Measurements from ENCODE around the gene FZD2.

- TF ChIP-seq ZBTB33 (IDR thresholded peaks at IDR 0.05; ENCODE audit: extremely low read depth, insufficient replicate concordance, low read length) (no peak), MAX (IDR thresholded peaks at IDR 0.05) (no peak), ZNF274 (IDR thresholded peaks at IDR 0.05; ENCODE audit: low read depth, low read length) (no peak), CTCF (IDR thresholded peaks at IDR 0.05 in 2 of 3, conservative IDR thresholded peaks at IDR 0.05 in 1 of 3; ENCODE audit: borderline replicate concordance in 1 of 3, insufficient read depth in 1 of 3, low read depth in 2 of 3, low read length in 2 of 3) (no peak), EZH2phosphoT487 (IDR thresholded peaks at IDR 0.05; ENCODE audit: borderline replicate concordance) (no peak), POLR2A (IDR thresholded peaks at IDR 0.05; ENCODE audit: borderline replicate concordance, extremely low read depth, insufficient read depth, insufficient read length) (no peak), SRF (IDR thresholded peaks at IDR 0.05; ENCODE audit: low read depth) (no peak), YY1 (IDR thresholded peaks at IDR 0.05; ENCODE audit: extremely low read depth, insufficient replicate concordance, low read depth, low read length) (no peak), EZH2 (IDR thresholded peaks at IDR 0.05) (no peak), ELF1 (IDR thresholded peaks at IDR 0.05; ENCODE audit: borderline replicate concordance, low read depth) (no peak), SIN3A (IDR thresholded peaks at IDR 0.05; ENCODE audit: low read depth) (no peak), JUND (IDR thresholded peaks at IDR 0.05) (no peak)
These were observed 30.2 kb upstream of the FZD2 start for GRCh38 chr17:44527102-44527501.

All from HCT116 (cell line).